GM20431 (cell line): ENCODE results near the gene FAM229B.
"Not testable (repeated sequence)": the region's sequence is repeated elsewhere in the genome, so short reads cannot be mapped to it uniquely, and the experiment has no call there.

Experiments
- in situ Hi-C: fragments of 300-500 bp; cut with MseI, MboI; formaldehyde crosslinking; loops from one replicate; pipeline ENCODE4 v1.15.0; 2020; ENCODE audit warnings: low sequenced_read_pairs; ENCODE audit not compliant: unreplicated experiment

Gene FAM229B

DNA sequence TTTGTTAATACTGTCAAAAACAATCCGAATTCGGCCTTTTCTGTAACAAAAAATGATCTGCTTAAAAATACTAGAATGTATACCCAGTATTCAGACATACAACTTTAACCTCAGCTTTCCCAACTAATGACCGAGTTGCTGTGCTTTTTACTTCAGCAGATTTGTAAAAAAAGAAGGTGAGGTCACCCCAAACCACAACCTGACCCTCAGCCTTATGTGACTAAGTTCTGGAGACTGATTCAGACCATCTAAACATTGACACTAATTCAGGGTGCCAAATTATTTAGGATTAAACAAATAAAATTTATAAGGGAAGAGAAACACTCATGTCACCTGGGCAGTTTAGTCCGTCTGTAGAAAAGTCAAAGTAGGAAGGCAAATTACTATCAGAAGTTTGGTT, 25.8 kb upstream of the FAM229B start:
- in situ Hi-C loops: no loop called here

DNA sequence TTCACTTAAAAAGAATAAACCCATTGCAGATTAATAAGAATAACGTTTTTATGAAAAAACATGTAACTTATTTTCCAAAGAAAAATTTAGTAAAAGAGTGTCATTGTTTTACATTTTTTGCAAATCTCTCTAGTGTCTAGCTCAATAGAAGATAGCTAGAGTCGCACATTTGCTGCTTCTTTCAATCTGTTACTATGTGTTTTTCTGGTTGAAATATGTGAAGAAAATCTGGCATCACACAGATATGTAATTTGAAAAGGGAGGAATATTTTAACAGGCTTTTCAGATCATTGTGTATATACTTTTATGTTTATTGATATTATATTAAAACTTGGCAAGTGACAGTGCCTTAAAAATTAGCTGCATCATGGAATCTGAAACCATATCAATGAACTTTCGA, 24.4 kb upstream of the FAM229B start:
- in situ Hi-C loops: no loop called here

DNA sequence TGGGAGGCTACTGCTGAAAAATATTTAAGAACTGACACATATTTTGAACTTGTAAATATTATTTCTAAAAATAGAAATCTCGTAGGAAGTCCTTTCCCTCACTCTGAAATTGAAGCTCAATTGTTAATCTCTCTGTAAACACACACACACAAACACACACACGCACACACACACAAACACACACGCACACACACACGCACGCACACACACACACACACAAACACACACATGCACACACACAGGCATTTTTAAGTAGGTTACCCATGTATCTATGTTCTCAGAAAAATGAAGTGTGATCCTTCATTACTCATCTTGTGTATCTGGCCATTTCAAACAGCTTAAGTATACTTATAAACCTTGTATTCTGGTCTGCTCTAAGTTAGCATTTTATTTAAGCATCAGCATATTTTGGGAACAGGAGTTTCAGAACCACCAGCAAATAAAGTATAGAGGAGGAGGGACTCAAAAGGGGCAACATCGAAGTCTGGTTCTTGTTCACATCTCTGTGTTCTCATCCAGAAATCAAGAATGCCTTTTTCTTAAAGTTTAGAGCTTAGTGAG, 21.9 kb upstream of the FAM229B start:
- in situ Hi-C loops: no loop called here

DNA sequence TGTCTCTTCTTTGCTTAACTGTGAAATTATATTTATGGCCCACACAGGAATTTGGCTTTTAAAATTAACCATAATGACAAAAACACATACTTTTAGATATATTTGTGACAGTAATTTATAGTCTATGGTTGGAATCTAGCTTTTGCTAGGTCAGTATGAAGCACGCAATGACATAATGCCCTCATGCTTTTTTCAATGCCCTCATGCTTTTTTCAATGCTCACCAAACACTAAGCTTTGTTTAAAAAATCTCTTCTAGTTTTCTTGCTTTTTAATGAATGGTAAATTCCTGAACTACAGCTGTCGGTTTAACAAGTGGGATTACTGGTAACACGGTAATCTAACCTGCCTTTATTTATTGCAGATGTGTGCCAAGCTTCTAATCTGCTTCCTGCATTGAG, 20.8 kb upstream of the FAM229B start:
- in situ Hi-C loops: no loop called here

DNA sequence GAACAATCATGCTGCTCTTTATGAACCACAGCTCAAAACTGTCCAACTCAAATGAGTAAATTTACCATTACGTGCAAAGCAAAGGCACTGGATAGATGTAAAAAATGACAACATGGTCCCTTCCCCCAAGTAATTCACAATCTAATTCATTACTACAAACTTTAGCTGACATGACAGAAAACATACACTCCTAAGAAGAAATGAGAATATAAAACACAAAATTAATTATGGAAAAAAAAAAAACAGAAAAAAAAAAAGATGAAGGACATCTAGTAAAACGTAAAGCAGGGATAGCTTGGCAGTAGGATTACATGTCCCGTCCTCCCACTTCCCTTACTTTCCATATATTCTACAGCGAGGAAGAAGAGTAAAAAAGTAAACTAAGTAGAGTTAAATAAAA, 5.8 kb upstream of the FAM229B start:
- in situ Hi-C loops: no loop called here

DNA sequence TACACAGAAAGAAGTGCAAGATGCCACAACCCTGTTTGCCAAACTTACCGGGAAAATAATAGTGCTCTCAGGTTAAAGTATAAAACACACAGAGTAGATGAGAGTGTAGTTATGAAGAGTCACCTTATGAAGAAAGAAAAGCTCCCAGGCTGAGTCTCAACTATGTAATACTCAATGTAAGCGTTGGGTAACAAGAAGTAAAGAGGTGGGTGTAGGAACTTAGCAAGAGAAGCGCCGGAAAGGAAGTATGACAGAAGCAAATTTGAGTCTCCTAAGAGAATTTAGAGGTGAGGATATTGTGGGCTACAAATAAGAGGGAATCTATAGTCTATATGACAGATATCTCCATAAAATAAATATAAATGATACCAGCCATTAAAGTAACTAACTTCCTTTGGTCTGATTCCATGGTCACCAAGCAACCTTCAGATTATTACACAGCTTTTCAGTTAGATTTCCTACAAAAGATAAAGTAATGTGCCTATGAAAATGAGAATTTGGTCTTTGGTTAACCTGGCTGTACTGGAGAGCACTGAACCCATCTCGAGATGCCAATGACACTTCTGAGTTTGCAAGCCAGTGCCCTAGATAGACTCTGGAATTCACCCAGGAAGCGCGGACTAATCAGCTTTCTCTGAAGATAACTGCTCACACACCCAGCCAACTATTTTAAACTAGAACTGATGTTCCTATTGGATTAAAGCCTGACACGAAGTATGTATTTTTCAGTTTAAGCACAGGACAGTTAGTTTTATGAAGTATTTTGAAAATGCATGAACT, 1.9 kb upstream of the FAM229B start:
- in situ Hi-C loops: no loop called here

DNA sequence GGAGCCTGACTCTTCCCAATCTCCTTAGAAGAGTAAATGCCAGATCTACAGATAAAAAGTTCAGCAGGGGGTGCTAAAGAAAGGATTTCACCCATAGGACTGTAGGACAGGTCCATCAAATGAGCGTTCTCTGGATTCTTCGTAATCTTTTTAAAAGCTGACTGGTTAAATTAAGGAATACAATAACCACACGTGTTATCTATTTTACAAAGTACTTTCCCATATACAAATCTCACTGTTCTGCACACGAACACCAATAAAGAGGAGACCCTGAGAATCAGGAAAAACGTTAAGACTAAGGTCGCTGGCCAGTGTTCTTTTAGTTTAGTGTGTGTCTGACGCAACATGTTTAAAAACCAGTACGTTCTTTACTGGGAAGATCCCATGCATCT, 651 bp upstream of the FAM229B start:
- in situ Hi-C loops: no loop called here

DNA sequence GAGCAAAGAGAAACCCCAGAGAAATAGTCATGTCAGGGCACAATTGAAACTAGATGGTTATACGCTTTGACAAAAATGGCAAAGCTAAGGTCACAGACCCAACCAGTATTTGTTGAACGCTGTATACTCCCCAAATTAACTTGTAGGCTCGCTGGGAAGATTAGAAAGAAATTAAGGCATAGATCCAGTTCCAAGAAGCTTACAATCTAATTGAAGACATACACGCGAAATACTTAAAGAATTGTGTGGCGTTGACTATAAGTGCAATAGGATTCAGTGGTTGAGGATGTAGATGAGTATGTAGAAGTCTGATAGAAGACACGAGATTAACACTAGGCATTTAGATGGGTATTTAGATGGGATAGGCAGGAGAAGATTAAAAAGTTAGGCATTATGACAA, 525 bp downstream of the FAM229B start:
- in situ Hi-C loops: no loop called here

DNA sequence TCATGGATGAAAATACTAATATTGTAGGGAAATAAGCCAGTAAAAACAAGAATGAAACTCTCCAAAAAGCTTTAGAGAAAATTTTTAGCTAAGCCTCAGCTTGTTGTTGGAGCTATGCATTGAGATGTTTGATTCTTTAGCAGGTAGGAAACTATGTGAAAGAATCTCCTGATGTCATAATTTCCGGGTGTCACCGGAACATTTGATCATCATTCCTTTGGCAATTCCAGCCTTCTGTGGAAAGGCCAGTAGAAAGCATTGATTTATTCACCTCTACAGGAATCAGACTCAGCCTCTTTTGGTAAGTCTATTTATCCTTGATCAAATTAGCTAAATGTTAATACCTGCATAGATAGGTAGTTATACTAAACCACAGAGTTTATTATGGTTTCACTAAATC, 9.5 kb downstream of the FAM229B start:
- in situ Hi-C loops: no loop called here

DNA sequence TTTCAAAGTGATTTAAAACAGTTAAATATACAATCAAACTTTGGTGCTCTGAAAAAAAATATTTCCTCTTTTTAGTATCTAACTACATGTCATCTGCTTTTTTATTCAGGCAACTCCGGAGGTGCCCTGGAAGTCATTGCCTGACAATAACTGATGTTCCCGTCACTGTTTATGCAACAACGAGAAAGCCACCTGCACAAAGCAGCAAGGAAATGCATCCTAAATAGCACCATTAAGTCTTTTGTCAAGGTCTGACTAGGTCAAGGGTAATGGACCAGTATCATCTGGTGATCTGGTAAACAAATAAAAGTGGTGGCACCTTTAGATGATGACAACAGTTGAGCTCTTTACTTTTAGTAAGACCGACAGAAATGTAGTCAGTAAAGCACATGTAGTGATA, 13.2 kb downstream of the FAM229B start:
- in situ Hi-C loops: no loop called here

DNA sequence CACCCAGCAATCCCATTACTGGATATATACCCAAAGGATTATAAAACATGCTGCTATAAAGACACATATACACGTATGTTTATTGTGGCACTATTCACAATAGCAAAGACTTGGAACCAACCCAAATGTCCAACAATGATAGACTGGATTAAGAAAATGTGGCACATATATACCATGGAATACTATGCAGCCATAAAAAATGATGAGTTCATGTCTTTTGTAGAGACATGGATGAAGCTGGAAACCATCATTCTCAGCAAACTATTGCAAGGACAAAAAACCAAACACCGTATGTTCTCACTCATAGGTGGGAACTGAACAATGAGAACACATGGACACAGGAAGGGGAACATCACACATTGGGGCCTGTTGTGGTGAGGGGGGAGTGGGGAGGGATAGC, 18.6 kb downstream of the FAM229B start:
- in situ Hi-C loops: not testable (repeated sequence)

DNA sequence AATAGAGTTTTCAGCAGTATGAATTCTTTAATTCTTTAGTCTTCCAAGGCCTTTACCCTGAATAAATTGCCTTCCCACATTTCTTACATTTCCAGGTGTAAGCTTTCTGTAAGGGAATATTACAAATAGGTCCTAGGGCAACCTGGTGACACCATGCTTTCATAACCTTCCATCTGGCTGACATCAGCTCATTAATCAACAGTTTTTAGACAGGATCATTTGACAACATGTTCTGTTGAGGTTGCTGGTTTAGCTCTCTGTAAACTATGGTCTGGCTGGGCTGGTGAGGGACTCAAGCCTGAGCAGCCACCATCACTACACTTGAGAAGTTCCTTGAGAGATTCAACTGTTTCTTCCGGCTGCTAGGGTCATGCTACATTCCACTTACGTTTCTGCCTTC, 19.2 kb downstream of the FAM229B start:
- in situ Hi-C loops: no loop called here

DNA sequence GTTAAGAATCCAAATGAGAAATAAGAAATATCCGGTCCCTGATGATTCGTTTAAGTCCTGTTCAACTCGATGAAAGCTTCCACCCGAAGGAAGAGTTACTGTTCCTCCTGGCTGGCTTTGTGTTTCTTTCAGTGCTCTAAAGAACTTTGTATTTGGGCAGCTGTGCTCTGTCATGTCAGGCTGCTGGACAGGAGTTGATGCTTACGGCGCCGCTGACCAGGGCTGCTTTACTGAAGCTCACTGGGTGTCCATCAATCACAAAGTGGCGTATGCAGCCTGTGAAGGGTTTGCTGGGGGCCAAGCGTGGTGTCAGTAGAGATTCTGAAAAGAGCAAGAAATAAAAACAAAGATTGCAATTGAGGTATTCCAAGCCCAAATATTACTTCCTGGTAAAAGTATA, 21.9 kb downstream of the FAM229B start:
- in situ Hi-C loops: no loop called here

DNA sequence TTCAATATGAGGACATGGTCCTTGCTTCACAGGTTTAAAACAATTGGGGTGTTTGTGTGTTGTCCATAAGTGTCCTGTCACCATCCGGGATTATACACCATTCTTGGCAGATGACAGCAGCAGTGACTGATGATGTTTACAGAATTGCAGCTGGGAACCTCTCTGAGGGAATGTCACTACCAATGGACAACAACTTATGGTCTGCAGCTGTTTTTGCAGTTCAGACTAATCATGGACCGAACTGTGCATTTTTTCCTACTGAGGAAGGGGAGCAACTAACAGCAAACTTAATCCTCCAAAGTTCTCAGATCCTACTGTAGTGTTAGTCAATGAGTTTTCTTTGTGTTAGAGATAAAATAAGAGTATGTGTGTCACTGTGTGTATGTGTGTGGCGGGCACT, 26.0 kb downstream of the FAM229B start:
- in situ Hi-C loops: no loop called here

DNA sequence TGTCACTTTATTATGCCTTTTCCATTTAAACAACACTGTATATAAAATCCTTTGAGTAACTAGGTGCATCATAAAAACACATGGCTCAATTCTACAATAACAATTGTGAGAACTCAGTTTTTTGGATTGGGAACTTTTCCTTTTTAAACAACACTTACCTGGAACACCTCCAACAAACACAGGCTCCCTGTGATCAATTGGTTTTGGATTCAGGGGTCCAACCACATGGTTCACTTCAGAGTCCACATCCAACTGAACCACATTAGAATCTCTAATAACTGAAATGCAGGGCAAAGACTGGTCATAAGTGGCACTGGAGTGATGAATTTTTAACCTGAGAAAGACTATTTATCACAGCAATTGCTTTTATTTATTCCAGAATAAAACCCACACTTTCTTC, 26.5 kb downstream of the FAM229B start:
- in situ Hi-C loops: no loop called here

DNA sequence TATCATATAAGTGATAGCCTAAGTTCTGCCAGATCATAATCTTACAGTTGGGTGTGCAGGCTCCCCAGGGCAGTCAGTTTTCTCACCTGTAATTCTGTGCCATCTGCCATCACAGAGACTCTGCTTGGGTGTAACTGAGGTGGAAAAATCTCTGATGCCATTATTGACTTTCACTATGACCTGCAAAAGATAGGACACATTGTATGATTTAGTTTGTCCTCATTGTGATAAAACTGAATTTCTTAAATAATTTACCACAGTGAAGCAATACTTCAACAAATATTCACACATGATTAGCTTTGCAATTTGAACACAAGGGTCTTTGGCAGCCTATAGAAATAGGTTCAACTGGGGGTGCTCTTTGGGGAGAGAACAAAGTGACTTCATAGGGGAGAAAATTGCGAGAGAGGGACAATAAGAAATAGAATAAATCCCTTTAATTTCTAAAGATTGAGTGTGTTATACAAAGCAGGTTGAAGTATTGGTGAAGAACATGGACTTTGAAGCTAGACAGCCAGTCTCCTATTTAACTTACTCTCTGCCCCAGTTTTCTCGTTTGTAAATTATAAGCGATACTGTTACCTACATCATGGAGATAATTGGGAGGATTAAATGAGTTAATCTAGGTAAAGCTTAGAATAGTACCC, 27.3 kb downstream of the FAM229B start:
- in situ Hi-C loops: no loop called here

DNA sequence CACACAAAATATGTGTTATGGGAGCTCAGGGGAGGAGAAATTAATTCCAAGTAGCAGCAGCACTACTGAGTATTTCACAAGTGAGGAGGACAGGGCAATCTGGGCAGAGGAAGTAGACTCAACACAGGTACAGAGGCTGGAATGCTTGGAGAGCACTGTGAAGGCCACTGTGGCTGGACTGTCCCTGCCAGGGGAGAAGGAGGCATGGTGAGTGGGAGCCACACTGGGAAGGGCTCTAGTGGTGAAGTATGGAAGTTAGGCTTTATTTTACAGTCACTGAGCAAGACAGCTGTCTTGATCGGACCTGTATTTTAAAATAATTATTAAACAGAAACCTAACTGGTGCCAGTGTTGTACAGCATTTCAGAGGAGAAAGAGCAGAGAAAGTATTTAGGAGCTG, 28.8 kb downstream of the FAM229B start:
- in situ Hi-C loops: no loop called here

DNA sequence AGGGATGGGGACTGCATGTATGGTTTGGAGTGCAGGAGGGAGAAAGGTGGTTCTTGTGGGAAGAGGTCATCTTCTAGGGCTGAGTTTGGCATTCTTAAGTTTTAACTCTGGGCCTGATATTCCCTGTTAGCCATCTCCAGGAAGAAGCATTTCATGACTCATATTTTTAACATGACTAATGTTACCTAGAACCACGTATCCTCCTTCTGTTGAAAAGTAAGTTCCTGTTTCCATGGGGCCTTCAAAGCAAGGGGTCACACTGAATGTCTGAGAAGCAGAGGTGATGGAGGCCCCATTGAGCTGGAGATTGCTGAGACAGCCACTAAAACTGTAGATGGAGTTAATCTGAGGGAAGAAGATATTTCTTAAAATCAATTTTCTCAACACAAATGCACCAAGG, 30.2 kb downstream of the FAM229B start:
- in situ Hi-C loops: no loop called here

DNA sequence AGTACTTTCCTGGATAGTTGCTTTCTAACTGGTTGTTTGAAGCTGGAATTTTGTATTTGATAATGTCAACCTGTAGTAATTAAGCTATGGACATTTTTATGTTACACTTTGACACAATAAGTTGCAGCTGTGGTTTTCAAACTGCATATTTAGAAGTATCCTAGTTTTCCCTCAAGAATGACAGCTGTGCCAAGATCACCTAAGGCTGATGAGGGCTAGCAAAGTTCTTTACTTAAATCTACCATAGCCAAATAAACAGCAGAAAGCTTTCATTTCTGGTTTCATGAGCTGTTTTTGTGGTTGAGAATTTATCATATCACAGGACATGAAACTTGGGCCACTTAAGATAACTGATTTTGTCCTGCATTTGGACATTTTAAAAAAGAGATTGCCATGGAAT, 30.6 kb downstream of the FAM229B start:
- in situ Hi-C loops: no loop called here

DNA sequence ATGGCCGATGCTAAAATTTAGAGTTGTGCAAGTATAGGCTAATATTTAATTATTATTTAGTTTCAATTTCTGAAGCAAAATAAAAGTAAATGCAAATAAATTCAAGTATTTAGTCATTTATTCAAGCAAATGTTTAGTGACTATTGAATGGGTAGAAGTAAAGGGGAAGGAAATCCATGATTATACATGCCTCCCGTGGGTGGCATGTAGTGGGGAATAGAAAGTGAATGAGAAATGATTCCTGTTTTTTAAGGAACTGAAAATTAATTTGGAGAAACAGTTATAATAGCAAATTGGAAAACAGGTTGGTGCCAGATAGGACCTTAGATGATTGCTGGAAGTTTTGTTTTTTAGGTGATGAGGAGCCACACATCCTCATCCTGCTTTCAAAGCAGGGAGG, 35.4 kb downstream of the FAM229B start:
- in situ Hi-C loops: no loop called here

DNA sequence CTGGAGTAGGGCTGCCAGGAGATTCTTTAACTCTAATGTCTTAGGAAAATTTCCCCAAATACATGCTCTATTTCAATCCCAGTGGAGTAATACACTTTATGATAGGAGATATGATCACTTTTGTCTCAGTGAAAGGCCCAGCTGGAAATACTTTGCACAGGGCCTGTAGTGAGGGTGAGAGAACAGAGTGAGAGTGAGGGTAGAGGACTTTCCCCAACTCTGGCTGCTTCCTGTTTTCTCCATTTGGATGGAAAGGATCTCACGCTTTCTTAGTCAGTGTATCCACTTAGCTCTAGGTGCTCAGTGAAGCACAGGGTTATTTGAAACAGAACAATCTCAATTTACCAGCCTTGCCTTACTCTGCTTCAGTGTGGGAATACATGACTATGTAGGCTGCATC, 36.6 kb downstream of the FAM229B start:
- in situ Hi-C loops: no loop called here

DNA sequence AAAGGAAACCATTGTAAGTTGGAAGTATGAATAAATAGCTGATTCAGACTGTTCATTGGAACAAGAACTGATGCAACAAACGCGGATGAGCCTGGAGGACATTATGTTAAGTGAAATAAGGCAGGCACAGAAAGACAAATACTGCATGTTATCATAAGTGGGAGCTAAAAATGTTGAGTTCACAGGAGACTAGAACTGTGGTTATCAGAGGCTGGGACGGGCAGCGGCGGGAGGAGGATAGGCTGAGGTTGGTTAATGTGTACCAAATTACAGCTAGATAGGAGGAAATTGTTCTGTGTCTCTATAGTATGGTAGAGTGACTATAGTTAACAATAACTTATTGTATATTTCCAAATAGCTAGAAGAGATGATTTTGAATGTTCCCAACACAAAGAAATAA, 40.8 kb downstream of the FAM229B start:
- in situ Hi-C loops: no loop called here
